Hematopoietic multipotent progenitor cell treated with erythropoietin and hydrocortisone succinate and interleukin-3 and kit ligand, for 15 days (in vitro differentiated cells): ENCODE data around the gene SLC9A9.
"Not testable (repeated sequence)": the region's sequence is repeated elsewhere in the genome, so short reads cannot be mapped to it uniquely, and the experiment has no call there.

Source experiments
- DNase-seq: peaks from one replicate; pipeline ENCODE4 v3.0.0-alpha.2; 2015; ENCODE audit warnings: low spot score

Gene SLC9A9

DNA sequence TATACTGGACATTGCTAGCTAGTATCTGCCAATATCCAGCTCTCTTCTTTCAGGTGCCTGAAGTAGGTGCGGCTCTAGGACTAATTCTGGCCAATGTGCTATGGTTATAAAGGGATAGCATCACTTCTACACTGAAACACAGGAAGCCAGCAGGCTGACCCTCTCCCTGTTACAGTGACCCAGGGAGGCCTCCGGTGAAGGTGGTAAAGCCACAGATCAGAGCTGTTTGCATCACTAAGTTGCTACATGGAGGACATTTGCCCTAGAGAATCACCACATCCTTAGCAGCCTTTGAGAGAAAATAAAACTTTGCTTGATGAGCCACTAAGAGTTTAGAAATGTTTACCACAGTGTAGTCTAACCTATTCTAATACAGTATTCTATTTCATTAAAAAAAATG, 567.3 kb downstream of the SLC9A9 start:
- DNase-seq, result no peak

DNA sequence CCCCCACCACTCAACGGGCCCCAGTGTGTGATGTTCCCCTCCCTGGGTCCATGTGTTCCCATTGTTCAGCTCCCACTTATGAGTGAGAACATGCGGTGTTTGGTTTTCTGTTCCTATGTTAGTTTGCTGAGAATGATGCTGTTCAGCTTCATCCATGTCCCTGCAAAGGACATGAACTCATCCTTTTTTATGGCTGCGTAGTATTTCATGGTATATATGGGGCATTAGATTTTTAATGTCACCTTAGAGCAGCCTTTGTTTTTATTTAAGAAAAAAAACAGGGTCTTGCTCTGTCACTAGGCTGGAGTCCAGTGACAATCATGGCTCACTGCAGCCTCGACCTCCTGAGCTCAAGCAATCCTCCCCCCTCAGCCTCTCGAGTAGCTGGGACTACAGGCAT, 568.7 kb downstream of the SLC9A9 start:
- not testable (repeated sequence) for DNase-seq

DNA sequence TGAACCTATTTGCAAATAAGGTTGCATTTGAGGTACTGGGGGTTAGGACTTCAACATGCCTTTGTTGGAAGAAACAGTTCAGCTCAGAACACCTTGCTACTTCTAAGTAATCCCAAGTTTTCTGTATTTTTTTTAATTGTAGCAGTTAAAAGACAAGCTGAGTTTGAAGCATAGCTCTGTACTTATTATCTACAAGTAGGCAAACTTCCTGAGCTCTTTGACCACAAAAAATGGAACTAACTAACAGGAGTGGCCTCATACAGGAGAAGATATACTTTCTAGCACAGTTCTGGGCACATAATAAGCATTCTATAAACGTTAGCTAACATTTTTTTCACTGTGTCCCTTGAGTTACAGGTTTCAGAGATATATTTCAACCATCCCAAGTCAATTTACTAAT, 569.5 kb downstream of the SLC9A9 start:
- DNase-seq, result no peak

DNA sequence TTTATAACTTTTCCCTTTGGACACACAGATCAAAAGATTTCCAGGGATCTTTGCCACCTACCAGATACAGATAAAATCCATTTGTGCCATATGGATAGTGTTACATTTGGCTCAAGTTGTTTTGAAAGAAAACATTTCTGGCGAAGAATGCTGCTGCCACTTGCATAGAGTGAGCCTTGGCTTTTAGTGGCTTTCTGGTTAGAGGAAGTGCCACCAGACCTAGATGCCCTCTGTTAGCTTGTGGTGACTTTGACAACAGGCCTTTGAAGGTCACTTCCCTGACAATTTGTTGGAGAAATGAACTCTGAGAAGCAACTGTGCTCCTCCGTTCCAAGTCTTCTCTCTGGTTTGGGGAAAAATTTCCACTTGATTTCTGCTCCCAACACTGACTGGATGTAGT, 570.7 kb downstream of the SLC9A9 start:
- DNase-seq, result no peak

DNA sequence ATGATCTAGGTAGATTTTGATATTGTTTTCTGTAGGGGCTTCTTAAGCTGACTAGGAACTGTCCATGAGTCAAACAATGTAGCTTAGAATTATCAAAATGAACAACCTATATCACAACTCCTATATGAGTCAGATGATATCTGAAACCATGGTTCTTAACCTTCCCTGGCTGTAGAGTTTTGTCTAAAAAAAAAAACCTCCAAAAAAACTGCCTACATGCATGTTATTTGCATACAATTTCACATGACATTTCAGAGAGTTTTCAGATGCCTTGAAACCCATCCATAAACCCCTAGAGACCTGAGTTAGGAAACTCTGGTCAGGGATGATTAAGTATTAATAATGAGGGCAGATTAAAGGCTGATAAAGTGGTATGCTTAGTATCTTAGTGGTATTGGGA, 571.7 kb downstream of the SLC9A9 start:
- no peak for DNase-seq

DNA sequence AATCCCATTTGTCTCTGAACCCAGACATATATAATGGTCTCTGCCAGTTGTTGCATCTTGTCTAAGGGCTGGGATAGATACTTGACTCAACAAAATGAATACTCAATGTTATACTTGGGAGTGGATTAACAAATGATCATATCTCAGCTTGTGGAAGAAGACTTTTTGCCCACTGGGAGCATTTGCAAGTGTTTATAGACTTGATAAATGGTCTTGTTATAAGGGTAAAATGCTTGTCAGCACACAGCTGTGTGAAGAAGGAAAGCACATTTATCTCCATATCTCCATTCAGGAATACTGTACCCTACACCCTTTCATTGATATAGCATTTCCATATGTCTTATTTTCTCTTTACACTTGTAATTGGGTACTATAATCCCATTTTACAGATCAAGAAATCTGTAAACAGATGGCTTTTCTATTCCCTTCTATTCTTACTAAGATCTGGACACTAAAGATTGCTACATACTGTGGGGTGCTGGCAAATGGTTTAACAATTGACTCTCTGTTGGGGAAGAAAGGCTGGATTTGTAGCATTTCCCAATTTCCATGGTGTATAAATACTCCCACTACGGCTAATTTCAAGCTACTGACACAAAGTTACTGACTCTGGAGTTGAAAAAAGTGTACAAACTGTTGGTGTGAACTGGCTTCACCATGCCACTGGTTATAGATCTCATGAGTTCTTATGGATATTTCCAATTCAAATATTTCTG, 574.1 kb downstream of the SLC9A9 start:
- DNase-seq, result no peak

DNA sequence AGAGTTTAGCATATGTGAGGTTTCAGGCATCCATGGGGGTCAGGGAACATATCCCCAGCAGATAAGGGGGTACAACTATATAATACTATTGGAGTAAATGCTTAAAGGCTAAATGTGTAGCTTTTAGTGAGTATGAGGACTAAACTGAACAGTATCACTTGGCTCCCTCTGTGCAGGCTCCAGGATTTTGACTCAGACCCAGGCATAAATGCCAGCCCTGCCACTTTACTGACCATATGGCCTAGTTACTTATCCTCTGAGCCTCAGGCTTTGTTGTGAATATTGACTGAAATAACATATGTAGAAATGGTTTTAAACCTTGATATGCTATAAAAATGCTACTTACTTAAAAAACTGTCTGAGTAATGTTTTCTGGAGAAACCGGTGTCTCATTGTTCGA, 577.1 kb downstream of the SLC9A9 start:
- no peak for DNase-seq

DNA sequence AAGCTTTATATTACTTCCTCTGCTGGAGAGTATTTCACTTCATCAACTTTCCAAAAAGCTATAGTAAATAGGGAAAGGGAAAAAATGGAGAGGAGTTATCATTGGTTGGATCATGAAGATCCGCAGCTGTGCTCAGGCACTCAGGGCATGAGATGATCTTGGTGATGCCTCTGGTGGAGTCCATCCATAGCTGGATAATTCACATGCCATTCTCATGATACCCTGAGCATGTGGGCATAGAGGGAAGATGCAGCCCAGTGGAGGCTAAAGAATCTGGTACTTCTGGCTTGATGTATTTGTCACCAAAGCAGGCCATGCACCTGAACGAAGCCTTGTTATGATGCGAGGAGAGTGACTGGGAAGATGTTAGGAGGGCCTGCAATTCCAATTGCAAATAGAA, 578.5 kb downstream of the SLC9A9 start:
- DNase-seq, result no peak

DNA sequence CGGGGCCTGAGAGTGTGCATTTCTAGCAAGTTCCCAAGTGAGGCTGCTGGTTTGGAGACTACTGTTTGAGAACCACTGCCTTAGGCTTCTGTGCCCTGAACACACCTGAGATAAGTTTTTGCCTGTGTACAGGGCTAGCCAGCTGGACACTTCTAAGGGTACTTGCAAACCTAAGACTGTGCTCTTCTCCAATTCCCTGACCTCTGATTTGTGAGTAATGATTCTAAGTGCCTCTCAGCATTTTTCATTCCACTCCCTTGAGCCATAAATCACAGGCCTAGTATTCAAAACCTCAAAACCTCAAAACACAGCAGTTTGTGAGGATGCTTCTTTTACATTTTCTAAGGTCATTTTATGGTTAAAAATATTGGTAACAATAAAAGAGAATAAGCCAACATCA, 580.3 kb downstream of the SLC9A9 start:
- no peak for DNase-seq

DNA sequence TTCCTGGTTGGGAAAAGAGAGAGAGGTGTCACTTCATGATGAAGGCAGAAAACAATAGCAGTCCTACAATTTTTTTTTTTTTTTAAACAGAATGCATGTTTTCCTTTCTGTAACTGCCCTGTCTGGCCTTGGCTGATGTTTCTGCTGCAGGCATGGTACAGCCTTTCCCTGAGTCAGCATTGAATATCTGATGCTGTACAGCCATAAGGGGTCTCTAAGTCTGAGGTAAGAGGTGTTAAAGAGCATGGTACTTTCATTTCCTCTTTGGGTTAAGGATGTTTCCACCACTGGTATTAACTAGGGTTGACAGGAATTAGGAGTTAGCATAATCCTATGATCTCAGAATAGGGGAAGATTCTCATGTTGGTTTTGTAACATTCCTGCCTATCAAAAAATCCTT, 581.3 kb downstream of the SLC9A9 start:
- no peak for DNase-seq

DNA sequence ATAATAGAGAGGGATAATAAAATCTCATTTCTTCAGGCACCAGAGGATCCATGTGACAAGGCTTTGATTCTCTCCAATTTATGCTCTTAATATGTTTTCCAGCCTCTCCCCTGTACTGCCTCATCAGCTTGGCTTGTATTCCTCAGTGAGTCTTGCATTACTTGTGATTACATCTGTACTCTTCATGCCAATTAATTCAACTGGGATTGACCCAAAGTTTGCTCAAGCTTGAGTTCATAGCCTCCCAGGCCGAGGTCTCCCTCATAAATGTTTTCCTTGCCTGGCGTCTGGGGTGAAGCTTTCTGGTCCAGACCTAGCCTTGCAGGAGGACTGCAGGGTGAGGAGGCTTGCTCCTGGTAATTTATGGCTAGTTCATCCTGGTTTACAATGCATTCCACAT, 581.8 kb downstream of the SLC9A9 start:
- DNase-seq, result no peak

DNA sequence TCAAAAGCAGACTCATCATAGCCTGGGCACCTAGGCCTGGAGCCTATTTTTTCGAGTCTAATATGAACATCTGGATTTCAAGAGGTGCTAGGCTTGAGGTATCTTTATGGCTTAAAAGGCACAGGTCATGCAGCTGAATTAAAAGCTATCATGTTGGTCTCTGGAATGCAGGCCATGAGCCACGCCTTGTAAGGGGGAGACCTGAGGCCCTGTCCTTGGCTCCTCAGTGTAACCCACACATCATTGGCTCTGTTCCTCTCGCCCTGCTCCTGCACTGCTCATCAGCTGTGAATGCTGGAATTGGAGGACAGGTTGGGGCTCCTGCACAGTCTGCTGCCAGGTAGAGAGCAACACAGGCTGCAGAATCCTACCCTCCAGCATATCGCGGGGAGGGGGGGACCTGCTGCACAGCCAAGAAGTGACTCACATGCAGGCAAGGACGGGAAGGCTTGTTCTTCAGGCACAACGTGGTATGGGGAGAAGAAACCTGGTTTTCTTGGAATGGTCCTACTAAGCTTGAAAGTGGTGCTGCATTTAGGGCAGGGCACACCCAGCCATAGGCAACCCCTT, 582.7 kb downstream of the SLC9A9 start:
- DNase-seq, result no peak

DNA sequence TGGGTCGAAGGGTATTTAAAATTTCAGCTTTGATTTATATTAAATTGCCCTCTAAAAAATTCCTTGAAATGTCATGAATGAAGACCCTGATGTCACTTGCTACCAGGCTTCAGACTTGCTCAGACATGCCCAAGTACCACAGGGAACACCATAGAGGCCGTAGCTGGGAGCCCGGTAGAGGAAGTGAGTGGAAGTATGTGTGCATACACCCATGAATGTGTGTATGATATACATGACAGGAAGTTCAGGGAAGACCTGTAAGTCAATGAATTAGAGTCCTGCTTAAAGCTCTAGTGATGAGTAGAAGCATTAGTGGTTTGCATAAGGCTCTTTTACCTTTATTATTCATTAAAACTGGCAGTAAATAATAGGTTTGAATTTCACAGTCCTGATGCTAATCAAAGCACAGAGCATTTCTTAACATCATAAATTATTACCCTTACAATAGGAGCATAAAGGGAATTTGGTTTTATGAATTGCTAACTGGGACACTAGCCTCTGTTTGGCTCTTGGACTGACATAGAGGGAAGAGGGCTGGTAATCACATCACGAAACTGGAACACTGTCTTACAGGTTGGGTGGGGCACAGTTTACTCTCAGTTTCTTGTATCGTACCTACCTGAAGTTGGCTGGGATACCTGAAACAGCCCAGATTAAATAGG, 584.3 kb downstream of the SLC9A9 start:
- DNase-seq, result no peak

DNA sequence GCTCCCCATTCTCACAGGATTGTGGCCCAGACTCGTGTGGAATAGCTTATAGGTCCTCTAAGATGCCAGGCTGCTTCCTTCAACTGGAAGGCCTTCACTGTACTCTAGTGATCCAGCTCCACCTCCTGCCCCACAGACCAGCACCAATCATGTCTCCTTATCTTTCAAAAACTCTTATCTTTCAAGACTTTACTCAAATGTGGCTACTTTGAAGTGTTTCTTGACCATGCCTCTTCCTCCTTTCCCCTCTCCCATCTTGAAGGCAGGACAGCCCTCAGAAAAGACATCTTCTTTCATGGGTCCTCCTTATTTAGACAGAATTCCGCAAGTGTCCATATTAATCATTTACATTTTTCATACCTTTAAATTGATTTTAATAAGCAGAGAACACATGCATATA, 586.4 kb downstream of the SLC9A9 start:
- DNase-seq, result no peak

DNA sequence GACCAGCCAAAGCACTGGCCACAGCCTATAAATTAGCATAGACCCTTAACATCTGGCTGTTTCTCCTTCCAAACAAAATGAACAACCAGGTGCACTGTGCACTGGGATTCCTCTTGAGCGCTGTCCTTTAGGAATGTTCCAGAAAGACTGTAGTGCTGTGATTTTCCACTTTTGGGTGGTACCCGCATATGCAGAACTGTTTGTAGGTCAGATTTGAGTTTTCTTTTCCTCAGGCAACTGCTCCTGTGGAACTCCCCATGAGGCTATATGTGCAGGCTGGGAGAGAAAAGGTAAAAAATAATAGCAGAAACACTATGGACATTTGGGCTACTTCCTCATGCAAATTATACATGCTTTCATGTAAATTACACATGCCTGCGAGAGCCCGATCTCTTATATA, 589.6 kb downstream of the SLC9A9 start:
- no peak for DNase-seq

DNA sequence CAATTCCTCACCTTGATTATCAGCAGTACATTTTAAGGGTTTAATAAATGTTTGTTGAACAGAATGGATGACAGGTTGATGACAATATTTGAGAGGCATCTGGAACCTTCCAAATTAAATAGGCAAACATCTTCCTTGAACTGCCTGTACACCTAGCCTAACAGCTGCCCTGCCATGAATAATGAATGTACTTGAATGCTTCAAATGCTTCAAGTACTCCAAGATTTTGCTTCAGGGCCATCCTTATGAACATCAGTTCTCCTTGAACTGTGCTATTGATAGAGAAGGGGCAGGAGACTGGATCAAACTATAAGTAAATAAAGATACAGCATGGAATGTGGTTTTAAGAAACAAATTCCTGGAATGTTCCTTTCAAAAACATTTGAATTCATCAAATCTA, 591.9 kb downstream of the SLC9A9 start:
- no peak for DNase-seq

DNA sequence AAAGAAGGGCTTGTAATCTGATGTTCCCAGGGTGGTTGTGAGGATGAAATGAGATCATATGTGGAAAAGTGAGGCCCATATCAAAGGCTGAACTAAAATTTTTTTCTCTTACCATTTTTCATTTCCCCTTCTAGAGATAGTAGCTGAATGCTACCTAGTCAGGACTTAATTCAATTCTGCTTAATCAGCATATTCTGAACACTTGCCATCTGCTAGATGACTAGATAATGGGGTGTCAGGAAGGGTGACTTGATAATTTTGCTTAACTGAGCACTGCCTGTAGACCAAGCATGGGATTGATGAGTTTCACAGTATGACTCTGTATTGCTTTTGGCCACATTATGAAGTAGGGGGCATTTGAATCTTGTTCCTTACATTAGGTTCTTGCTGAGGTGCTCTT, 592.5 kb downstream of the SLC9A9 start:
- DNase-seq, result peak; percentile 56

DNA sequence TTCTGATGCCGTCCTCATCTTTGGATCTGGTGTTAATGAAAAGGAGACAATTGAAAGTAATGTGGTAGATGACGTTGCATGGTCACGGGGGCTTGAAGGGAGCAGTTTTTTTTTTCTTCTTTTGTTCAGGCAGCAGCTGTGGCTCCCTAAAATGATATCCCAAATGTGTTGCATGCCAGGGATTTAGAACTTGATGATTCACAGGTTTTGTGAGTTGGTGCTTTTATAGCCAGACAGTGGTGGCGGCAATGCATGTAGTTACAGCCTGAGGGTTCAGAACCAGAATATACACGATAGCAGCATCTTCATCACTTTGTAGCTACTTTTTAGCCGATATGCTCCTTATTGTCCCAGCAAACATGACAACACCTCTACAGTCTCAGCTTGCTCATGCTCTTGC, 595.3 kb downstream of the SLC9A9 start:
- DNase-seq, result no peak

DNA sequence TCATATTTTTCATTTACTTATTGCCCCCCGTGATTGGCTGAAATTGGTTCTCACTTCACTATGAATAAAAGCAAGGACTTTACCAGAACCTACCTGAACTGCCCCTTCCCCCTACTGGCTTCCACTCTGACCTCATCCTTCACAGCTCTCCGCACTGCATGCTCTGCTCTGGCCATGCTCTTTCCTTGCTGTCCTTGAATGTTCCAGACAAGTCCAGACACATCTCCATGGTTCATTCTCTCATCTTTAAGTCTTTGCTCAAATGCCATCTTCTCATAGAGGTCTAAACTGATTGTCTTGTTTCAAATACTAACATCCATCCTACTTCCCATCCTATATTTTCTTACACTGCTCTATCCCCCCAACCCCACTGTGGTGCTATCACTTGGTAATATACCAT, 599.3 kb downstream of the SLC9A9 start:
- no peak for DNase-seq

DNA sequence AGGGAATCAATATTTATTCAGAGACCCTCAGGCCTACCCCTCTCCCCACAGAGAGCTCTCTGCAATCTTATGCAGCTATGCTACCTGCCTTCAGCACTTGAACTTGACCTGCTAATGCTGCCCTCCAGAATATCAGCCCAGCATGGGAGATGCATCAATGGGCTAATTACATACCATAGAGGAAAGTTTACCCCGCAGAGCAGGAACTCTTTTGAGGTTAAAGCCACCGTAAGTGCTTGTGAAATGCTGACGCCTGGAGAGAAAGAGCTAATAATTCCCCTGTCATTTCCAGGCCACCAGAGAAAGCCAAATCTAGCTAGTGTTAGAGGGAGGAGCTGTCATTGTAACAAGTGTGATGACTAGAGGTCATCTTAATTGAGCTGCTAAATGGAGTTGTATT, 601.2 kb downstream of the SLC9A9 start:
- DNase-seq, result no peak

DNA sequence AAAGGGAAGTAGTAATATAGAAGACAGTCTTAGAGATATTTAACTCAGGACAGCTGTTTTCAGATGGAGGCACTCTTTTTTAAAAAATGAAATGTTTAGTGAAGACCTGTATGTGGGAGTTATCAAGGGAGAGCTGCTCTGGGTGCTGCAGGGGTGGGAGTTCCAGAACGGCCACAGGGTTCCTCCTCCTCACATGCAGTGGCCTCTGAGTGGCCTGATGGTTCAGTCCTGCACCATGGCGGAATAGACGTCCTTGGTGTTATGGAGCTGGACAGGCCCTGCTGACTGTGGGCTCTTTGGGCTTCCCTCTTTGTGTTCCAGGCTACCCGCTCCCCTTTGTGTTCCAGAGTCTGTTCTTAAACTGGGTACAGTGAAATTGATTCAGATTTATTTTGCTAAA, 602.6 kb downstream of the SLC9A9 start:
- DNase-seq, result no peak

DNA sequence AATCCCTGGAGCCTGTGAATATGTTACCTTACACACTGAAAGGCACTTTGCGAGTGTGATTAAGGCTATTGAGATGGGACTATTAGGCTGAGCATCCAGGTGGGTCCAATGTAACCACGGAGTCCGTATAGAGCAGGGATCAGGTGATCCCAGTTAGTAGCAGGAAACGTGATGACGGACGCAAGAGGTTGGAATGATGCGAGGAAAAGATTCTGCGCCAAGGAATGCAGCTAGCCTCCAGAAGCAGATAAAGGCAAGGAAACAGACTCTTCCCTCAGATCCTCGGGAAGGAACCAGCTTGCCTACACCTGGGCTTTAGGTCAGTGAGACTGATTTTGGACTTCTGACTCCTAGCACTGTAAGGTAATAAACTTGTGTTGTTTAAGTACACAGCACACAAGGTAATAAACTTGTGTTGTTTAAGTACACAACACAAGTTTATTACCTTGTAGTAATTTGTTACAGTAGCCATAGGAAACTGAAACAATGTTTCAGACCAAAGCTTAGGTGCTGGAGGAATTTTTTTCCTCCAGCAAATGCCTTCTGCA, 603.7 kb downstream of the SLC9A9 start:
- DNase-seq, result no peak

DNA sequence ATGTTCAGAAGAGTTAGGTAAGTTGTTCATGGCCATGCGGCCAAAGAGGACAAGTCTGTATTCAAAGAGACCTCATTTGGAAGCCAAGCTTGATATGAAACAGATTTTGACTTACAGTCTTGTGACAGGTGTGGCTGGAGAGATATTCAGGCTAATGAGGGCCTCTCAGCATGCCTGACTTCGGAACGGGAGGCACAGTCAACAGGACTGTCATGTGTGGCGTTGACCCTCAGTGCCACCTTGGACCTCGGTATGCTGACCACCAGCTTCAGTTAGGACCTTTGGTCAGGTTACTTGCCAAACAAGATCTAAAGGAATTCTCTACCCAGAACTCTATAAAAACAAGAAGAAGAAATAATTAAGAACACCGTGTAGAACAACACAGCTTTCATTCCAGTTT, 604.6 kb downstream of the SLC9A9 start:
- no peak for DNase-seq

DNA sequence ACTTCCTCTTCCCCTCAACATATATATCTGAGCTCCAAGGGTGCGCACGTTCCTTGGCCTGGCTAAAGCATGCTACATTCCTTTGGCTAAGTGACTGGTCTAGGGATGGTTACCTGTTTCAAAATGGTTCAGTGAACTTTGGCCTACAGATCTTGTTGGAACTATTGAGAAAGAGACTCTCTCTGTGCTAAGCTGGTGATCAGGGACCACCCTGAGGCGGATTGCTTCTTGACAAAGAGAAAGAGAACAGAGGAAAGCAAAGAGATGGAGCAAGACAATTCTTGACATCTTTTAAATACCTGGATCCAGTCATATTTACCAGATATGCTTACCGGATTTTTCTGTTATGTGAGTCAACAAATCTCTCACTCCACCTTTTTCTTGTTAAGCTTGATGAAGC, 605.6 kb downstream of the SLC9A9 start:
- no peak for DNase-seq
